Spleen (tissue), 11 donors: ENCODE data around the gene FHIT. TPM values are rescaled to one million over a fixed set of nuclear protein-coding genes. Genes with fewer than 3 reads are reported as not detected.

ENCODE experiments used
- DNase-seq: peaks from one replicate; pipeline ENCODE4 v3.0.0-alpha.2; 2020
- H3K27ac ChIP-seq, 8 donors: fragments of 200-600 bp; sonication (generic) in 7 of 8; 1 replicate in 4 of 8; 2 replicates in 4 of 8; pipeline versions ENCODE4 v1.5.0 to v1.8.0; 2016 to 2021; ENCODE audit warnings: inconsistent platforms in 4 of 8, mild to moderate bottlenecking in 4 of 8, moderate library complexity in 1 of 8
- H3K27me3 ChIP-seq, 7 donors: fragments of 200-600 bp; sonication (generic) in 6 of 7; replicated peaks in 1 of 7; 1 replicate in 4 of 7; 2 replicates in 3 of 7; pipeline versions ENCODE4 v1.5.0 to v1.8.0; 2016 to 2021; ENCODE audit warnings: inconsistent platforms in 3 of 7, mild to moderate bottlenecking in 1 of 7
- H3K36me3 ChIP-seq, 6 donors: fragments of 200-600 bp; sonication (generic) in 5 of 6; 1 replicate in 4 of 6; 2 replicates in 2 of 6; pipeline versions ENCODE4 v1.5.0 to v1.8.0; 2016 to 2021; ENCODE audit warnings: inconsistent platforms in 2 of 6
- H3K4me1 ChIP-seq, 6 donors: fragments of 200-600 bp; sonication (generic) in 5 of 6; 1 replicate in 3 of 6; 2 replicates in 3 of 6; pipeline versions ENCODE4 v1.5.0 to v1.8.0; 2016 to 2021; ENCODE audit warnings: inconsistent platforms in 3 of 6
- H3K4me3 ChIP-seq, 8 donors: fragments of 200-600 bp; sonication (generic) in 7 of 8; 1 replicate in 4 of 8; 2 replicates in 4 of 8; pipeline versions ENCODE4 v1.5.0 to v1.8.0; 2016 to 2021; ENCODE audit warnings: inconsistent platforms in 4 of 8, mild to moderate bottlenecking in 4 of 8, moderate library complexity in 2 of 8
- H3K9me3 ChIP-seq, 8 donors: fragments of 200-600 bp; sonication (generic) in 7 of 8; 1 replicate in 4 of 8; 2 replicates in 4 of 8; pipeline versions ENCODE4 v1.5.0 to v1.8.0; 2016 to 2021; ENCODE audit warnings: inconsistent platforms in 4 of 8
- POLR2A ChIP-seq, 3 donors: fragments of 450-650 bp; IDR thresholded peaks; one replicate each; pipeline ENCODE4 v1.5.1; 2017; ENCODE audit warnings: antibody characterized with exemption in 3 of 3, mild to moderate bottlenecking in 1 of 3
- POLR2AphosphoS5 ChIP-seq, 3 donors: sonication (generic); formaldehyde crosslinking; IDR thresholded peaks; one replicate each; pipeline ENCODE4 v1.5.1; 2017; ENCODE audit warnings: antibody characterized with exemption in 3 of 3
- WGBS, 5 donors: extraction: QIAGEN DNeasy Blood & Tissue Kit in 3 of 5; methylation state at CpG; one replicate each; pipeline versions ENCODE4 v1.1.5 to v1.1.7; 2013 to 2018; 5-methylcytosine and 5-hydroxymethylcytosine counted together
- intact Hi-C: fragments of 100-400 bp; cut with DNase I; formaldehyde crosslinking; loops from one replicate; pipeline ENCODE4 v1.15.0; 2023; ENCODE audit warnings: low total_unique reads
- polyA plus RNA-seq, 3 donors: library from polyadenylated mRNA; stranded (reverse); fragments of 200-250 nt; gene quantifications; one replicate each; pipeline ENCODE4 v1.2.1, GENCODE V29; 2013
- total RNA-seq, 7 donors: library from RNA; depleted of rRNA in 3 of 7; stranded (reverse); fragments of >200 nt in 3 of 7; fragmentation: NEBNext Ultra II Directional in 4 of 7; extraction: Animal tissue kit (Norgen Biotek cat#: 25700) in 4 of 7; gene quantifications; one replicate each; pipeline versions ENCODE4 v1.1.0 to v1.2.1, GENCODE V29; 2016 to 2021
- TF ChIP-seq, protein P1 (sequence below), 11 experiments: fragments of 200-600 bp in 7 of 11; fragments of 450-650 bp in 4 of 11; sonication (generic) in 4 of 11; IDR thresholded peaks in 8 of 11; conservative IDR thresholded peaks in 3 of 11; 1 replicate in 7 of 11; 2 replicates in 4 of 11; pipeline versions ENCODE4 v1.4.0 to v1.8.0; 2016 to 2021; ENCODE audit warnings: antibody characterized with exemption in 11 of 11, inconsistent platforms in 4 of 11, mild to moderate bottlenecking in 1 of 11
- donor health status: healthy with polysubstance abuse.
- donor health status: DM: no; HTN: no; CAD: no; lungs with moderate emphysema.
- donor health status: DM: no; HTN: no; CAD: no.
- donor health status: Bipolar disorder and iron deficiency.
- donor health status: healthy.
- donor health status: DM: no; HTN: no; CAD: no.
- donor health status: DM: yes; HTN: yes; CAD: no.

Gene FHIT
- total and polyA plus RNA-seq, 10 donors, result 4.1 to 23.1 (median 12.2) TPM

GRCh38 chr3:59796456-59796855, 1454.8 kb downstream of the FHIT start:
- H3K27ac ChIP-seq, result no peak overlapping the region
- no peak overlapping the region for H3K4me3 ChIP-seq
- no peaks in the 10 kb centered on the region for H3K9me3 ChIP-seq
- no peaks in the 10 kb centered on the region for H3K36me3 ChIP-seq
- H3K4me1 ChIP-seq, result no peaks in the 10 kb centered on the region
- WGBS, 5 donors, result 69 to 89% (median 80%) methylated on average over 2 of the region's 2 CpGs
- intact Hi-C loops, result no loop called here
- no peak for DNase-seq
- no peaks in the 10 kb centered on the region for H3K27me3 ChIP-seq
- TF ChIP-seq, protein P1, sequence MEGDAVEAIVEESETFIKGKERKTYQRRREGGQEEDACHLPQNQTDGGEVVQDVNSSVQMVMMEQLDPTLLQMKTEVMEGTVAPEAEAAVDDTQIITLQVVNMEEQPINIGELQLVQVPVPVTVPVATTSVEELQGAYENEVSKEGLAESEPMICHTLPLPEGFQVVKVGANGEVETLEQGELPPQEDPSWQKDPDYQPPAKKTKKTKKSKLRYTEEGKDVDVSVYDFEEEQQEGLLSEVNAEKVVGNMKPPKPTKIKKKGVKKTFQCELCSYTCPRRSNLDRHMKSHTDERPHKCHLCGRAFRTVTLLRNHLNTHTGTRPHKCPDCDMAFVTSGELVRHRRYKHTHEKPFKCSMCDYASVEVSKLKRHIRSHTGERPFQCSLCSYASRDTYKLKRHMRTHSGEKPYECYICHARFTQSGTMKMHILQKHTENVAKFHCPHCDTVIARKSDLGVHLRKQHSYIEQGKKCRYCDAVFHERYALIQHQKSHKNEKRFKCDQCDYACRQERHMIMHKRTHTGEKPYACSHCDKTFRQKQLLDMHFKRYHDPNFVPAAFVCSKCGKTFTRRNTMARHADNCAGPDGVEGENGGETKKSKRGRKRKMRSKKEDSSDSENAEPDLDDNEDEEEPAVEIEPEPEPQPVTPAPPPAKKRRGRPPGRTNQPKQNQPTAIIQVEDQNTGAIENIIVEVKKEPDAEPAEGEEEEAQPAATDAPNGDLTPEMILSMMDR (IDR thresholded peaks at IDR 0.05 in 8 of 11, conservative IDR thresholded peaks at IDR 0.05 in 3 of 11), result no peak
- TF ChIP-seq POLR2A (IDR thresholded peaks at IDR 0.05) (no peak), POLR2AphosphoS5 (IDR thresholded peaks at IDR 0.05) (no peak)

- intact Hi-C loops, result no loop called here
- WGBS, 5 donors, result 94 to 98% (median 96%) methylated on average over 7 of the region's 7 CpGs
- no peak for DNase-seq
- H3K27me3 ChIP-seq, result no peaks in the 10 kb centered on the region
- H3K27ac ChIP-seq, result no peak overlapping the region
- no peaks in the 10 kb centered on the region for H3K36me3 ChIP-seq
- no peak overlapping the region for H3K4me3 ChIP-seq
- TF ChIP-seq, protein P1 (IDR thresholded peaks at IDR 0.05 in 8 of 11, conservative IDR thresholded peaks at IDR 0.05 in 3 of 11), result no peak
- no peak for TF ChIP-seq POLR2A (IDR thresholded peaks at IDR 0.05)
- no peak for TF ChIP-seq POLR2AphosphoS5 (IDR thresholded peaks at IDR 0.05)
- no peaks in the 10 kb centered on the region for H3K4me1 ChIP-seq
- H3K9me3 ChIP-seq, result no peaks in the 10 kb centered on the region
Measured at GRCh38 chr3:59795756-59796155, 1455.5 kb downstream of the FHIT start.

- no peaks in the 10 kb centered on the region for H3K9me3 ChIP-seq
- H3K4me3 ChIP-seq, result no peak overlapping the region
- no peak overlapping the region for H3K27ac ChIP-seq
- H3K4me1 ChIP-seq, result no peaks in the 10 kb centered on the region
- no peak for DNase-seq
- no peaks in the 10 kb centered on the region for H3K27me3 ChIP-seq
- intact Hi-C loops, result no loop called here
- TF ChIP-seq POLR2A (IDR thresholded peaks at IDR 0.05) (no peak), POLR2AphosphoS5 (IDR thresholded peaks at IDR 0.05) (no peak)
- TF ChIP-seq, protein P1 (IDR thresholded peaks at IDR 0.05 in 8 of 11, conservative IDR thresholded peaks at IDR 0.05 in 3 of 11), result no peak
- 86 to 94% (median 88%) methylated on average over 12 of the region's 12 CpGs for WGBS, 5 donors
- H3K36me3 ChIP-seq, result no peaks in the 10 kb centered on the region
Measured at GRCh38 chr3:59793976-59794375, 1457.3 kb downstream of the FHIT start.

DNA sequence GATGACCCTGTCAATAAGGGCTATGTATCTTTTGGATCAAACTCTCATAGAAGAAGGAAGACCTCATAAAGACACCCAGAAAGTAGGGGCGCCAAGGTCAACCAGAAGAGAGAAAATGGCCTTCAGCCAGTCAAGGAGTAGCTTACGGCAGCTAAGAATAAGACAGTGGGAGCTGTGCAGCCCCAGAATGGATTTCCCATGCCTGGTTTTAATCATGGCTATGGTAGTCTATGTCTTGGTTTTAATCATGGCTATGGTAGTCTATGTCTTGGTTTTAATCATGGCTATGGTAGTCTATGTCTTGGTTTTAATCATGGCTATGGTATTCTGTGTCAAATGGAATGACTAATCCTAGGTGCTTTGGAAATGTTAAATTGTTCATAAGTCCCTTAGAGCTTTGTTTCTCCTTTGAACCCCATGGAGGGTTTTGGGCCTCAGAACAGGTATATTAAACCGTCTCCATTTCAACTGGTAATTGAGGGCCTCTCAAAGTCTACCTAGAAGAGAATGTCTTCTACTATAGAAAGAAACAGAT, 1459.4 kb downstream of the FHIT start:
- no peak overlapping the region for H3K4me3 ChIP-seq
- H3K27ac ChIP-seq, result no peak overlapping the region
- intact Hi-C loops, result no loop called here
- no peaks in the 10 kb centered on the region for H3K27me3 ChIP-seq
- H3K9me3 ChIP-seq, result no peaks in the 10 kb centered on the region
- H3K36me3 ChIP-seq, result no peaks in the 10 kb centered on the region
- WGBS, 5 donors, result 79 to 97% (median 84%) methylated on average over 3 of the region's 3 CpGs
- DNase-seq, result no peak
- no peak for TF ChIP-seq POLR2AphosphoS5 (IDR thresholded peaks at IDR 0.05)
- TF ChIP-seq POLR2A (IDR thresholded peaks at IDR 0.05), result no peak
- TF ChIP-seq, protein P1 (IDR thresholded peaks at IDR 0.05 in 8 of 11, conservative IDR thresholded peaks at IDR 0.05 in 3 of 11), result no peak
- H3K4me1 ChIP-seq, result no peaks in the 10 kb centered on the region
